Measurements from ENCODE around the gene AP1M1. TPM values are rescaled to one million over a fixed set of nuclear protein-coding genes. Genes with fewer than 3 reads are reported as not detected.

The AP1M1 gene
- total RNA-seq, 1 experiment from 2014 or later = 27.7 TPM

DNA sequence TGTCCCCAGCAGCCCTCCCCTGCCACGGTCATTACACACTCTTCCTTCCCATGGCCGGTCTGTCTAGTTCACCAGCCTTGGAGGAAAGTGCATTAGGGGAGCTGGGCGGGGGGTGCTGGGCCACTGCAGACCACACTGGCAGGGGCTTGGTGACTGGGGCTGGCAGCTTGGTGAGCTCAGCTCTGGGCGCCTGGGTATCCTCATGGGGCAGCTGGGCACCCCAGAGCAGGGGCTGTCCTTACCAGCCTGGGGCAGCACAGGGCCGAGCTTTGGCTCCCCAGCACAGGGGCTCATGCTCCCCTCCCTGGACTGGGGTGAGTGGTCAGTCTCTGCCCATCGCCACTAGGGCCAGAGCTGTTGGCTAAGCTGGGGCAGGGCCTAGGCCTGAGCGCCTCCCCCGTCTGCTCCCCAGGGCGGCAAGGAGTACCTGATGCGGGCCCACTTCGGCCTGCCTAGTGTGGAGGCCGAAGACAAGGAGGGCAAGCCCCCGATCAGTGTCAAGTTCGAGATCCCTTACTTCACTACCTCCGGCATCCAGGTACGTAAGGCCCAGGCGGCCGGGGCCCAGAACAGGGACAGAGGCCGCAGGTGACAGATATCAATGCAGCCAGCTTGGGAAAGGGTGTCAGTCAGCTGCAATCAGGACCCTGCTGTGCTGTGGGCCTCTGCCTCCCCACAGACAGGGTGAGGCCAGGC, 35.5 kb downstream of the AP1M1 start:
- Mint-ChIP-seq H3K4me3 (no peak overlapping the region), H3K27me3 (ENCODE audit: low read depth) (no peaks in the 10 kb centered on the region; the same call in 1 of the 2 replicates), H3K4me1 (no peaks in the 10 kb centered on the region), H3K36me3 (peaks cover 5% of the 10 kb centered on the region; the same call in 1 of the 2 replicates), H3K9me3 (no peaks in the 10 kb centered on the region), H3K27ac (no peak overlapping the region; the same call in 1 of the 2 replicates)
- CTCF ChIA-PET = interaction anchor here (1.1 kb wide), 2 partner anchors 144 to 150 kb away, joined by 4 to 5 read pairs; no protein-coding TSS in a partner anchor
- DNase-seq (ENCODE audit: low spot score) (no peak), ATAC-seq (no peak)
- POLR2A ChIA-PET = no interaction called here
- no peak for TF ChIP-seq RORB (CRISPR knock-in tag; IDR thresholded peaks at IDR 0.05)
- no peak for TF ChIP-seq ZNF317 (CRISPR knock-in tag; IDR thresholded peaks at IDR 0.05; ENCODE audit: borderline replicate concordance, low read depth)
- TF ChIP-seq SMAD3 (CRISPR knock-in tag; IDR thresholded peaks at IDR 0.05; ENCODE audit: borderline replicate concordance) = no peak
- TF ChIP-seq, protein P1, sequence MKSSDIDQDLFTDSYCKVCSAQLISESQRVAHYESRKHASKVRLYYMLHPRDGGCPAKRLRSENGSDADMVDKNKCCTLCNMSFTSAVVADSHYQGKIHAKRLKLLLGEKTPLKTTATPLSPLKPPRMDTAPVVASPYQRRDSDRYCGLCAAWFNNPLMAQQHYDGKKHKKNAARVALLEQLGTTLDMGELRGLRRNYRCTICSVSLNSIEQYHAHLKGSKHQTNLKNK (CRISPR knock-in tag; IDR thresholded peaks at IDR 0.05) = no peak
- TF ChIP-seq, protein P2, sequence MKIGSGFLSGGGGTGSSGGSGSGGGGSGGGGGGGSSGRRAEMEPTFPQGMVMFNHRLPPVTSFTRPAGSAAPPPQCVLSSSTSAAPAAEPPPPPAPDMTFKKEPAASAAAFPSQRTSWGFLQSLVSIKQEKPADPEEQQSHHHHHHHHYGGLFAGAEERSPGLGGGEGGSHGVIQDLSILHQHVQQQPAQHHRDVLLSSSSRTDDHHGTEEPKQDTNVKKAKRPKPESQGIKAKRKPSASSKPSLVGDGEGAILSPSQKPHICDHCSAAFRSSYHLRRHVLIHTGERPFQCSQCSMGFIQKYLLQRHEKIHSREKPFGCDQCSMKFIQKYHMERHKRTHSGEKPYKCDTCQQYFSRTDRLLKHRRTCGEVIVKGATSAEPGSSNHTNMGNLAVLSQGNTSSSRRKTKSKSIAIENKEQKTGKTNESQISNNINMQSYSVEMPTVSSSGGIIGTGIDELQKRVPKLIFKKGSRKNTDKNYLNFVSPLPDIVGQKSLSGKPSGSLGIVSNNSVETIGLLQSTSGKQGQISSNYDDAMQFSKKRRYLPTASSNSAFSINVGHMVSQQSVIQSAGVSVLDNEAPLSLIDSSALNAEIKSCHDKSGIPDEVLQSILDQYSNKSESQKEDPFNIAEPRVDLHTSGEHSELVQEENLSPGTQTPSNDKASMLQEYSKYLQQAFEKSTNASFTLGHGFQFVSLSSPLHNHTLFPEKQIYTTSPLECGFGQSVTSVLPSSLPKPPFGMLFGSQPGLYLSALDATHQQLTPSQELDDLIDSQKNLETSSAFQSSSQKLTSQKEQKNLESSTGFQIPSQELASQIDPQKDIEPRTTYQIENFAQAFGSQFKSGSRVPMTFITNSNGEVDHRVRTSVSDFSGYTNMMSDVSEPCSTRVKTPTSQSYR (CRISPR knock-in tag; IDR thresholded peaks at IDR 0.05) = no peak

DNA sequence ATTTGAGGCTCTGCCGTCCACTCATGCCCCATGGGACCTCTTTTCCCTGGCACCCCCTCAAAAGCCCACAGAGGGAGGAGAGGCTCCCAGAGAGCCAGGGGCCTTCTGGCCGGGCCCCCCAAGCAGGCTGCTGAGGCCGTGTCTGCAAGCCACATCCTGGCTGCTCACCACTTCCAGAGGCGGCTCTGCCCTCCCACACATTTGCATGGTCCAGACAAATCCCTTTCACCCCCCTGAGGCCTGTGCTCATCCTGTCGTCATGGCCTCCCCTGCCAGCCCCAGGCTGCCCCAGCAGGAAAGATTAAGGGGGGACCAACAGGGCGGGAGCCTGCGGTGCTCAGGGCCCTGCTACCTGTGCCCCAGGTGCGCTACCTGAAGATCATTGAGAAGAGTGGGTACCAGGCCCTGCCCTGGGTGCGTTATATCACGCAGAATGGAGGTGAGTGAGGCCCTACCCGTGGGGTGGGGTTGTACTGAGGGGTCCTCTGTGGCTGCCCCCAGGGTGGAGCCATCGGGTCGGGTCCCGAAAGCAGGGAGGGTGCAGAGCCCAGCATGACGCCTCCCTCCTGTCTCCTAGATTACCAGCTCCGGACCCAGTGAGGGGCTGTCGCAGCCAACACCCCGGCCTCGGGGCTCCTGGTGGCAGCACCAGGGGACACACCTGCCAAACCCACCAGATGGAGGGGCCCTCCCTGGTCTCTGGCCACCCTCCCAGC, 36.3 kb downstream of the AP1M1 start:
- Mint-ChIP-seq H3K27ac (no peak overlapping the region), H3K4me3 (no peak overlapping the region), H3K9me3 (no peaks in the 10 kb centered on the region), H3K27me3 (ENCODE audit: low read depth) (no peaks in the 10 kb centered on the region; the same call in 1 of the 2 replicates), H3K36me3 (peaks cover 5% of the 10 kb centered on the region; the same call in 1 of the 2 replicates), H3K4me1 (no peaks in the 10 kb centered on the region)
- no peak for DNase-seq (ENCODE audit: low spot score)
- ChIA-PET CTCF (interaction anchor here (1.1 kb wide), 1 partner anchor 149 kb away, joined by 4 read pairs; no protein-coding TSS in a partner anchor), POLR2A (no interaction called here)
- no peak for ATAC-seq
- TF ChIP-seq, protein P3, sequence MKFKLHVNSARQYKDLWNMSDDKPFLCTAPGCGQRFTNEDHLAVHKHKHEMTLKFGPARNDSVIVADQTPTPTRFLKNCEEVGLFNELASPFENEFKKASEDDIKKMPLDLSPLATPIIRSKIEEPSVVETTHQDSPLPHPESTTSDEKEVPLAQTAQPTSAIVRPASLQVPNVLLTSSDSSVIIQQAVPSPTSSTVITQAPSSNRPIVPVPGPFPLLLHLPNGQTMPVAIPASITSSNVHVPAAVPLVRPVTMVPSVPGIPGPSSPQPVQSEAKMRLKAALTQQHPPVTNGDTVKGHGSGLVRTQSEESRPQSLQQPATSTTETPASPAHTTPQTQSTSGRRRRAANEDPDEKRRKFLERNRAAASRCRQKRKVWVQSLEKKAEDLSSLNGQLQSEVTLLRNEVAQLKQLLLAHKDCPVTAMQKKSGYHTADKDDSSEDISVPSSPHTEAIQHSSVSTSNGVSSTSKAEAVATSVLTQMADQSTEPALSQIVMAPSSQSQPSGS (CRISPR knock-in tag; IDR thresholded peaks at IDR 0.05; ENCODE audit: borderline replicate concordance, low read depth) = no peak
- no peak for TF ChIP-seq MXD4 (CRISPR knock-in tag; IDR thresholded peaks at IDR 0.05; ENCODE audit: borderline replicate concordance)
- TF ChIP-seq, protein P4, sequence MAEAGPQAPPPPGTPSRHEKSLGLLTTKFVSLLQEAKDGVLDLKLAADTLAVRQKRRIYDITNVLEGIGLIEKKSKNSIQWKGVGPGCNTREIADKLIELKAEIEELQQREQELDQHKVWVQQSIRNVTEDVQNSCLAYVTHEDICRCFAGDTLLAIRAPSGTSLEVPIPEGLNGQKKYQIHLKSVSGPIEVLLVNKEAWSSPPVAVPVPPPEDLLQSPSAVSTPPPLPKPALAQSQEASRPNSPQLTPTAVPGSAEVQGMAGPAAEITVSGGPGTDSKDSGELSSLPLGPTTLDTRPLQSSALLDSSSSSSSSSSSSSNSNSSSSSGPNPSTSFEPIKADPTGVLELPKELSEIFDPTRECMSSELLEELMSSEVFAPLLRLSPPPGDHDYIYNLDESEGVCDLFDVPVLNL (CRISPR knock-in tag; IDR thresholded peaks at IDR 0.05; ENCODE audit: borderline replicate concordance, low read depth) = no peak
- no peak for TF ChIP-seq NR3C1 (CRISPR knock-in tag; conservative IDR thresholded peaks at IDR 0.05; ENCODE audit: low read depth)
- no peak for TF ChIP-seq TEAD1 (CRISPR knock-in tag; IDR thresholded peaks at IDR 0.05)

DNA sequence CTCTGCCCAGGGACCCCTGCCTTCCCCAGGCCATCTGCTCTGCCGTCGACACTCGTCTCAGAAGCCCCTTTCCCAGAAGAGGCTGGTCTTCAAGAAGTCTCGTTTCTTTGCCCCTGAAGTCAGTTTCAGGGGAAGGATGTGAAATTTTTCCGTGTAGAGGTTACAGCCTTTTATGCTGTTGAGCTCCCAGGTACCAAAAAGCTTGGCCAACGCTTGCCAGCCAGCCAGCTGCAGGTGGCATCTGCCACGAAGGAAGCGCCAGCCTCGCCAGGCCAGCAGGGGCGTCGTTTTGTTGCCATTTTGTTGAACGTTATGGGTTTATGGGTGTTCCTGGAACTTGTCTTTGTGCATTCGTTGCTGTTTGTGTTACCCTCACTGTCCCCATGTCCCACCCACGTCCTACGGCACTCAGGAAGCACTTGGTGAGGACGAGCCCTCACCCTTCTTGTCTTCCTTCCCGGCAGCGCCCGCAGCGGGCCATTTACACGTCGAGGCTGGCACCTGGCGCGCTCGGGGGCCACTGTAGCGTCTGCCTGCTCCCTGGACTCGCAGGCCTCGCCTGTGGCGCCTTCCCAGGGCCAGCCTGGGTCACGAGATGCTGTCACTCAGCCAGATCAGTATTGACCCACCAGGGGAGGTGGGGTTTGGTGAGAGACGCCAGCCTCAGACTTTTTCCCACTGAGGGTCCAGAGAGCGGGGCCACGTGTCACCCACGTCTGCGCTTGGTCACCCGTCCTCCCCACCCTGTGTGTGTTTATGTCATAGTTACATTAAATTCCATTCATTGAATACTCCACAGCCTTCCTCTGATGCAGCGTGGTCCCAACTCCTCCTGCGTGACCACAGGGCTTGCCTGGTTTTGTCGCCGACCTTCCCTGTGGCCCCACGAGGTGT, 37.1 kb downstream of the AP1M1 start:
- ATAC-seq (no peak), DNase-seq (ENCODE audit: low spot score) (no peak)
- Mint-ChIP-seq H3K27ac (no peak overlapping the region), H3K9me3 (no peaks in the 10 kb centered on the region), H3K27me3 (ENCODE audit: low read depth) (no peaks in the 10 kb centered on the region; the same call in 1 of the 2 replicates), H3K4me3 (no peak overlapping the region), H3K4me1 (no peaks in the 10 kb centered on the region), H3K36me3 (peaks cover 5% of the 10 kb centered on the region; the same call in 1 of the 2 replicates)
- ChIA-PET POLR2A (no interaction called here), CTCF (interaction anchor here (0.9 kb wide), 1 partner anchor 182 kb away, joined by 3 read pairs; no protein-coding TSS in a partner anchor)
- TF ChIP-seq, protein P1 (CRISPR knock-in tag; IDR thresholded peaks at IDR 0.05) = no peak
- TF ChIP-seq, protein P5, sequence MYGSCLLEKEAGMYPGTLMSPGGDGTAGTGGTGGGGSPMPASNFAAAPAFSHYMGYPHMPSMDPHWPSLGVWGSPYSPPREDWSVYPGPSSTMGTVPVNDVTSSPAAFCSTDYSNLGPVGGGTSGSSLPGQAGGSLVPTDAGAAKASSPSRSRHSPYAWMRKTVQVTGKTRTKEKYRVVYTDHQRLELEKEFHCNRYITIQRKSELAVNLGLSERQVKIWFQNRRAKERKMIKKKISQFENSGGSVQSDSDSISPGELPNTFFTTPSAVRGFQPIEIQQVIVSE (CRISPR knock-in tag; IDR thresholded peaks at IDR 0.05; ENCODE audit: borderline replicate concordance) = no peak
- TF ChIP-seq, protein P6, sequence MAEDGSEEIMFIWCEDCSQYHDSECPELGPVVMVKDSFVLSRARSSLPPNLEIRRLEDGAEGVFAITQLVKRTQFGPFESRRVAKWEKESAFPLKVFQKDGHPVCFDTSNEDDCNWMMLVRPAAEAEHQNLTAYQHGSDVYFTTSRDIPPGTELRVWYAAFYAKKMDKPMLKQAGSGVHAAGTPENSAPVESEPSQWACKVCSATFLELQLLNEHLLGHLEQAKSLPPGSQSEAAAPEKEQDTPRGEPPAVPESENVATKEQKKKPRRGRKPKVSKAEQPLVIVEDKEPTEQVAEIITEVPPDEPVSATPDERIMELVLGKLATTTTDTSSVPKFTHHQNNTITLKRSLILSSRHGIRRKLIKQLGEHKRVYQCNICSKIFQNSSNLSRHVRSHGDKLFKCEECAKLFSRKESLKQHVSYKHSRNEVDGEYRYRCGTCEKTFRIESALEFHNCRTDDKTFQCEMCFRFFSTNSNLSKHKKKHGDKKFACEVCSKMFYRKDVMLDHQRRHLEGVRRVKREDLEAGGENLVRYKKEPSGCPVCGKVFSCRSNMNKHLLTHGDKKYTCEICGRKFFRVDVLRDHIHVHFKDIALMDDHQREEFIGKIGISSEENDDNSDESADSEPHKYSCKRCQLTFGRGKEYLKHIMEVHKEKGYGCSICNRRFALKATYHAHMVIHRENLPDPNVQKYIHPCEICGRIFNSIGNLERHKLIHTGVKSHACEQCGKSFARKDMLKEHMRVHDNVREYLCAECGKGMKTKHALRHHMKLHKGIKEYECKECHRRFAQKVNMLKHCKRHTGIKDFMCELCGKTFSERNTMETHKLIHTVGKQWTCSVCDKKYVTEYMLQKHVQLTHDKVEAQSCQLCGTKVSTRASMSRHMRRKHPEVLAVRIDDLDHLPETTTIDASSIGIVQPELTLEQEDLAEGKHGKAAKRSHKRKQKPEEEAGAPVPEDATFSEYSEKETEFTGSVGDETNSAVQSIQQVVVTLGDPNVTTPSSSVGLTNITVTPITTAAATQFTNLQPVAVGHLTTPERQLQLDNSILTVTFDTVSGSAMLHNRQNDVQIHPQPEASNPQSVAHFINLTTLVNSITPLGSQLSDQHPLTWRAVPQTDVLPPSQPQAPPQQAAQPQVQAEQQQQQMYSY (CRISPR knock-in tag; IDR thresholded peaks at IDR 0.05) = no peak
- TF ChIP-seq NR2C2 (CRISPR knock-in tag; IDR thresholded peaks at IDR 0.05) (no peak), ZNF121 (CRISPR knock-in tag; IDR thresholded peaks at IDR 0.05) (no peak), KAT7 (CRISPR knock-in tag; IDR thresholded peaks at IDR 0.05; ENCODE audit: borderline replicate concordance) (no peak), ZNF396 (CRISPR knock-in tag; IDR thresholded peaks at IDR 0.05; ENCODE audit: borderline replicate concordance) (no peak)
